Activated naive CD4-positive, alpha-beta T cell treated with anti-CD3 and anti-CD28 coated beads, Interleukin-2, amount 10 ng/mL, durations not matched to agents 7 days and 5 days (primary cell): ENCODE results near the gene LEMD1.
"Not testable (repeated sequence)": the region's sequence is repeated elsewhere in the genome, so short reads cannot be mapped to it uniquely, and the experiment has no call there.

Experiments used
- CTCF ChIA-PET: fragments of 350-600 bp; sonication (Branson Sonifier 250); formaldehyde crosslinking; loops from one replicate; lab custom pipeline; 2021; ENCODE audit warnings: antibody characterized with exemption; lab: Charles Lee
- DNase-seq: peaks from one replicate; pipeline ENCODE4 v3.0.0-alpha.2; 2020
- H3K27ac Mint-ChIP-seq: one replicate; pipeline ENCODE4 v1.8.0; 2021; ENCODE audit warnings: mild to moderate bottlenecking, moderate library complexity, mixed read lengths
- H3K27me3 Mint-ChIP-seq: one replicate; pipeline ENCODE4 v1.8.0; 2021; ENCODE audit warnings: mild to moderate bottlenecking, mixed read lengths
- H3K36me3 Mint-ChIP-seq: one replicate; pipeline ENCODE4 v1.8.0; 2021; ENCODE audit warnings: mixed read lengths
- H3K4me1 Mint-ChIP-seq: one replicate; pipeline ENCODE4 v1.8.0; 2021; ENCODE audit warnings: mixed read lengths
- H3K4me3 Mint-ChIP-seq: one replicate; pipeline ENCODE4 v1.8.0; 2021; ENCODE audit warnings: mild to moderate bottlenecking, moderate library complexity, mixed read lengths
- H3K9me3 Mint-ChIP-seq: one replicate; pipeline ENCODE4 v1.8.0; 2021; ENCODE audit warnings: mixed read lengths

Gene LEMD1

GRCh38 chr1:205374210-205375078, 47.4 kb downstream of the LEMD1 start:
- Mint-ChIP-seq H3K9me3 (no peaks in the 10 kb centered on the region), H3K4me3 (no peak overlapping the region), H3K4me1 (peaks cover 7% of the 10 kb centered on the region), H3K36me3 (no peaks in the 10 kb centered on the region), H3K27ac (no peak overlapping the region), H3K27me3 (peaks cover 52% of the 10 kb centered on the region)
- no peak for DNase-seq
- CTCF ChIA-PET = interaction anchor here (1.2 kb wide), 1 partner anchor 111 kb away, joined by 4 read pairs; no protein-coding TSS in a partner anchor

GRCh38 chr1:205373798-205374175, 48.1 kb downstream of the LEMD1 start:
- Mint-ChIP-seq H3K4me1 (peaks cover 7% of the 10 kb centered on the region), H3K27ac (no peak overlapping the region), H3K36me3 (no peaks in the 10 kb centered on the region), H3K9me3 (no peaks in the 10 kb centered on the region), H3K4me3 (no peak overlapping the region), H3K27me3 (peaks cover 52% of the 10 kb centered on the region)
- CTCF ChIA-PET = interaction anchor here (1.2 kb wide), 1 partner anchor 112 kb away, joined by 4 read pairs; no protein-coding TSS in a partner anchor
- no peak for DNase-seq

GRCh38 chr1:205373022-205373797, 48.6 kb downstream of the LEMD1 start:
- CTCF ChIA-PET = interaction anchor here (0.9 to 1.3 kb wide), 2 partner anchors 113 to 115 kb away, joined by 3 to 5 read pairs; no protein-coding TSS in a partner anchor
- H3K36me3 Mint-ChIP-seq = no peaks in the 10 kb centered on the region
- H3K27me3 Mint-ChIP-seq = peaks cover 53% of the 10 kb centered on the region
- no peak overlapping the region for H3K27ac Mint-ChIP-seq
- peaks cover 7% of the 10 kb centered on the region for H3K4me1 Mint-ChIP-seq
- no peaks in the 10 kb centered on the region for H3K9me3 Mint-ChIP-seq
- no peak overlapping the region for H3K4me3 Mint-ChIP-seq
- DNase-seq = no peak

GRCh38 chr1:205371871-205372660, 49.8 kb downstream of the LEMD1 start:
- H3K27ac Mint-ChIP-seq = no peak overlapping the region
- H3K4me1 Mint-ChIP-seq = peaks cover 7% of the 10 kb centered on the region
- CTCF ChIA-PET = interaction anchor here (0.9 to 1.3 kb wide), 3 partner anchors 18 to 116 kb away, joined by 3 to 5 read pairs (median 4); no protein-coding TSS in a partner anchor

GRCh38 chr1:205370780-205371179, 51.1 kb downstream of the LEMD1 start:
- Mint-ChIP-seq H3K4me3 (no peak overlapping the region), H3K27me3 (peaks cover 39% of the 10 kb centered on the region), H3K36me3 (no peaks in the 10 kb centered on the region), H3K27ac (no peak overlapping the region), H3K9me3 (no peaks in the 10 kb centered on the region), H3K4me1 (peaks cover 7% of the 10 kb centered on the region)
- CTCF ChIA-PET = no interaction called here
- no peak for DNase-seq

More at GRCh38 chr1:205371871-205372660, 49.8 kb downstream of the LEMD1 start:
- DNase-seq = no peak
- Mint-ChIP-seq H3K4me3 (no peak overlapping the region), H3K36me3 (no peaks in the 10 kb centered on the region), H3K9me3 (no peaks in the 10 kb centered on the region), H3K27me3 (peaks cover 48% of the 10 kb centered on the region)

- H3K9me3 Mint-ChIP-seq = no peaks in the 10 kb centered on the region
- no peak for DNase-seq
- no peaks in the 10 kb centered on the region for H3K36me3 Mint-ChIP-seq
- no peak overlapping the region for H3K4me3 Mint-ChIP-seq
- H3K27me3 Mint-ChIP-seq = peaks cover 35% of the 10 kb centered on the region
- peaks cover 7% of the 10 kb centered on the region for H3K4me1 Mint-ChIP-seq
- CTCF ChIA-PET = interaction anchor here (1.5 kb wide), 1 partner anchor 35 kb away, joined by 3 read pairs; no protein-coding TSS in a partner anchor
- H3K27ac Mint-ChIP-seq = no peak overlapping the region
Observed at GRCh38 chr1:205369701-205370123, 52.1 kb downstream of the LEMD1 start.

- Mint-ChIP-seq H3K27ac (no peak overlapping the region), H3K4me3 (no peak overlapping the region), H3K4me1 (no peaks in the 10 kb centered on the region), H3K27me3 (peaks cover 28% of the 10 kb centered on the region), H3K36me3 (no peaks in the 10 kb centered on the region), H3K9me3 (no peaks in the 10 kb centered on the region)
- DNase-seq = no peak
- CTCF ChIA-PET = interaction anchor here (0.7 to 1.5 kb wide), 3 partner anchors 14 to 644 kb away, joined by 3 read pairs; no protein-coding TSS in a partner anchor
Observed at GRCh38 chr1:205368478-205368877, 53.4 kb downstream of the LEMD1 start.

- Mint-ChIP-seq H3K4me3 (no peak overlapping the region), H3K27me3 (peaks cover 33% of the 10 kb centered on the region), H3K27ac (no peak overlapping the region), H3K4me1 (no peaks in the 10 kb centered on the region), H3K9me3 (no peaks in the 10 kb centered on the region), H3K36me3 (no peaks in the 10 kb centered on the region)
- CTCF ChIA-PET = interaction anchor here (1.1 kb wide), 1 partner anchor 12 kb away, joined by 4 read pairs; no protein-coding TSS in a partner anchor
- no peak for DNase-seq
Observed at GRCh38 chr1:205365945-205366463, 55.9 kb downstream of the LEMD1 start.

- DNase-seq, H3K9me3 Mint-ChIP-seq, H3K4me1 Mint-ChIP-seq, H3K36me3 Mint-ChIP-seq, H3K27ac Mint-ChIP-seq, H3K4me3 Mint-ChIP-seq, CTCF ChIA-PET: not testable (repeated sequence)
- peaks cover 39% of the 10 kb centered on the region for H3K27me3 Mint-ChIP-seq
Observed at GRCh38 chr1:205365086-205365485, 56.8 kb downstream of the LEMD1 start.

GRCh38 chr1:205360891-205361290, 61.0 kb downstream of the LEMD1 start:
- Mint-ChIP-seq H3K27me3 (peaks cover 56% of the 10 kb centered on the region), H3K9me3 (no peaks in the 10 kb centered on the region), H3K36me3 (no peaks in the 10 kb centered on the region), H3K4me1 (no peaks in the 10 kb centered on the region), H3K4me3 (no peak overlapping the region), H3K27ac (peak overlapping the region; percentile 12)
- CTCF ChIA-PET = interaction anchor here (1.4 kb wide), 1 partner anchor 10 kb away, joined by 3 read pairs; no protein-coding TSS in a partner anchor
- DNase-seq = no peak

- no peak overlapping the region for H3K4me3 Mint-ChIP-seq
- no peaks in the 10 kb centered on the region for H3K4me1 Mint-ChIP-seq
- DNase-seq = no peak
- H3K27me3 Mint-ChIP-seq = peaks cover 59% of the 10 kb centered on the region
- H3K9me3 Mint-ChIP-seq = no peaks in the 10 kb centered on the region
- no peaks in the 10 kb centered on the region for H3K36me3 Mint-ChIP-seq
- CTCF ChIA-PET = interaction anchor here (1.4 kb wide), 1 partner anchor 9 kb away, joined by 3 read pairs; no protein-coding TSS in a partner anchor
- no peak overlapping the region for H3K27ac Mint-ChIP-seq
Observed at GRCh38 chr1:205359771-205360565, 61.9 kb downstream of the LEMD1 start.

- Mint-ChIP-seq H3K4me3 (no peak overlapping the region), H3K4me1 (no peaks in the 10 kb centered on the region), H3K27ac (no peak overlapping the region), H3K36me3 (no peaks in the 10 kb centered on the region), H3K9me3 (no peaks in the 10 kb centered on the region), H3K27me3 (peaks cover 55% of the 10 kb centered on the region)
- no peak for DNase-seq
- CTCF ChIA-PET = no interaction called here
Observed at GRCh38 chr1:205358579-205358978, 63.3 kb downstream of the LEMD1 start.
